ENCODE results near the gene SYCN.

- TF ChIP-seq CTCF (IDR thresholded peaks at IDR 0.05 in 2 of 3, conservative IDR thresholded peaks at IDR 0.05 in 1 of 3; ENCODE audit: borderline replicate concordance in 1 of 3, insufficient read depth in 1 of 3, low read depth in 2 of 3, low read length in 2 of 3) (no peak), EZH2 (IDR thresholded peaks at IDR 0.05) (no peak), ATF3 (IDR thresholded peaks at IDR 0.05) (no peak), MAX (IDR thresholded peaks at IDR 0.05) (no peak), JUND (IDR thresholded peaks at IDR 0.05) (no peak), CEBPB (IDR thresholded peaks at IDR 0.05; ENCODE audit: low read depth) (no peak), POLR2A (IDR thresholded peaks at IDR 0.05; ENCODE audit: borderline replicate concordance, extremely low read depth, insufficient read depth, insufficient read length) (no peak), EGR1 (IDR thresholded peaks at IDR 0.05; ENCODE audit: low read depth) (no peak), TCF7L2 (IDR thresholded peaks at IDR 0.05; ENCODE audit: borderline replicate concordance, extremely low read depth, insufficient read depth, insufficient read length) (no peak), YY1 (IDR thresholded peaks at IDR 0.05; ENCODE audit: extremely low read depth, insufficient replicate concordance, low read depth, low read length) (no peak), ZNF274 (IDR thresholded peaks at IDR 0.05; ENCODE audit: low read depth, low read length) (no peak)
Measured at GRCh38 chr19:39177736-39178135, 26.3 kb downstream of the SYCN start.

All from HCT116 (cell line).